GM18526 (cell line): Measurements from ENCODE around the gene RMI1.

ENCODE experiments used
- POLR2A ChIP-seq: IDR thresholded peaks from 3 replicates; pipeline ENCODE4 v1.6.1; 2011; ENCODE audit not compliant: insufficient read length; ENCODE audit errors: extremely low read depth

Gene RMI1

GRCh38 chr9:83964973-83965349, 15.6 kb upstream of the RMI1 start:
- no peak for TF ChIP-seq POLR2A

- no peak for TF ChIP-seq POLR2A
Observed at GRCh38 chr9:83965350-83966208, 15.0 kb upstream of the RMI1 start.

- TF ChIP-seq POLR2A: no peak
Observed at GRCh38 chr9:83966209-83966582, 14.4 kb upstream of the RMI1 start.

DNA sequence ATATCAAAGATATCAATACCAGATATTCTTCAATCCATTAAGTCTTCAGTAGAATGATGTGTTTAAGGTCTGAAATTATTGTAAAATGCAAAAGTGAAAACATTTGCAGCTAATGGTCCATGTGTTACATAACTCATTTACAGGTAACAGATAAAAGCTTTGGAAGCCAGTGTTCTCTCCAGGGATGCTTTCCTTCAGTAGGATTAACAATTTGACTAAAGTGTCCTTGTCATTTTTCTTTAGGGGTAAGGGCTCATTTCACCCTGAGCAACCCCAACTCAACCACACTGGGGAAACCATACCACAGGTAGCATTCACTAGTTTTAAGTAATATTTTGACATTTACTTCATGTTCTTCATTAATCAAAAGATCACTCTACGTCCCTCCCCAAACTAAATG, 13.5 kb upstream of the RMI1 start:
- TF ChIP-seq POLR2A: no peak

DNA sequence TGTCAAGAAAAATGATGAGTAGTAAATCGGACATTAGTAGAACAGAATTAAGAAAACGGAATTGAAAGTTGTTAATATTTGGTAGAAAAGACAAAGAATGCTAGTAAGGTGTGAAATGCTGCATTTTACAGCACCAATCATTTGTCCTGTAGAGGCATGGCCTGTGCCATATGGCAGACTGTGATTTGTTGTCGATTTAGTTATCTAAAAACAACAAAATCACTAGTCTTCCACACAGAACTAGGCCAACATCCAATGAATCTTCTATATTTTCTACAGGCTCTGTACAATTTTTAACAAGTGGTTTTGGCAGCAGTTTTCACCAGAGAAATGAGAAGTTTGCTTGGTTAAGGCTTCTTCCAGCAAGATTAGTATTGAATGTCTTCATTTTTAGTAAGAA, 11.0 kb upstream of the RMI1 start:
- no peak for TF ChIP-seq POLR2A

GRCh38 chr9:83971485-83971884, 9.1 kb upstream of the RMI1 start:
- TF ChIP-seq POLR2A: no peak

DNA sequence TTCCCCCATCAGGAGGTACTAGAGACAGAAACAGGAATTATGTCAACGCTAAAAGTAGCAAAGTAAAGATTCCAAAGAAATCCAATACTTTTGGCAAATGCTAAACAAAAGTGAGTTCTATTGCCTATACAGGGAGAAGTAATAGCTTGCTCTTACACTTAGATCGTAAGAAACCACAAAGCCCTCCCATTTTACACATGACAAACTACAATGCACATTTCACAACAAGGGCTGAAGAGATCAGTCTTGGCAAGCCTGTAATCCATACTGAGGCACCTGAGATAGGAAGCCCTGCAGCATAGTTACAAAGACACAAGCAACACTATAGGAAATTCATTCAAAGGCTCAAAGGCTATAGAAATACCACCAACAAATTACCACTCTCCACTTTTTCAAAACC, 8.3 kb upstream of the RMI1 start:
- TF ChIP-seq POLR2A: no peak

DNA sequence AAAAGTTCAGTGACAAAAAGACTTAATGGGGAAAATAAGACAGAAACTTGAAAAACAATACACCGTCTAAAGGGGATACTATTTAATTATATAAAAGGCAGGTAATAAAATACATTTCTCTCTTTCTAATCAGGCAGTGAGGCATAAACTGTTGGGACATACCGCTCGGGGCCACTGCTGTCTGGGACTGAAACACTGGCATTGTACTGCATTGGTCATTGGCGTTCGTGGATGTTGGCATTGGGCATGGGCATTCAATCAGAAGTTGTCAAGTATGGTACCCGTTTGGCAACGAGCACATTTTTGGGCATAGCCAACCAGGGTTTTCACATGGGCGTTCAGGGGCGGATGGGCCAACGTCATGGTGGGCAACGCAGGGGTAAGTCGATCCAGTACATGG, 5.3 kb upstream of the RMI1 start:
- no peak for TF ChIP-seq POLR2A

DNA sequence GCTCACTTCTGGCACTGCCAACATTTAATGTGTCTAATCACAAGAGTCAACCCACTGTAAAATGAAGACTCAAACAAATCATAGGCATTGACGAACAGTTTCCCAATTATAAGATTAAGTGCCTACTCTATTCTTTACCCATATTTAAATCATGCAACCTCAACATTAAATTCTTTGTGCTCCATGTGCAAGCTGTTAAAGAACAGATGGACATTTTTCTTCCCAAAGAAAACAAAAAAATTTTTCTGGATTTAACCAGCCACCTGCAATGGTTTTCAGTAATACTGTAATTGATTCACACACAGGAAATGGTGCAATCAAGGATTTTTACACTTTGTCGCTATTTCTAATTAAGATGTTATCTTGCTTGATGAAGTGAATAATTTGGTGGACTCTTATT, 4.2 kb upstream of the RMI1 start:
- no peak for TF ChIP-seq POLR2A

DNA sequence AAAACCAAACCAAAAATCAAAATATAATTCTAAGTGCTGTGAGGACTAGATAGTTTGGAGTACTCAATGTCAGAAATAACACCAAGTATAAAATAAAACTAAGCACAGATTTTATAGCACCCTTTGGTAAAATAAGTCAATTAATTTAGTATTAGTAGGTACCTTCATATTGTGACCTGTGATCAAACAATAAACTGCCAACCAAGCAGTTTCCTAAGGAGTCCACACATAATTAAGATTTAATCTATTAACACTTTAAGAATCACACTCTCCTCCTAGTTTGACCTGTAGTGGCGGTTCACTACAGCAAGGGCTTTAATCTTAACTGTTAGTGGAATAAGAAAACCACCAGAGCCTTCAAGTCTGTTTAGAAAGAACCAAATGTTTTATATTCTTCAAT, 3.4 kb upstream of the RMI1 start:
- TF ChIP-seq POLR2A: no peak

GRCh38 chr9:83978992-83979811, 1.4 kb upstream of the RMI1 start:
- no peak for TF ChIP-seq POLR2A

GRCh38 chr9:83979812-83980394, 702 bp upstream of the RMI1 start, which contains the start of gene HNRNPK:
TSS of gene HNRNPK (minus strand) at chr9:83980215. CDS start at chr9:83978252, 1,963 bp downstream.
- TF ChIP-seq POLR2A: no peak

GRCh38 chr9:83981126-83981871, 694 bp downstream of the RMI1 start:
- TF ChIP-seq POLR2A: no peak

DNA sequence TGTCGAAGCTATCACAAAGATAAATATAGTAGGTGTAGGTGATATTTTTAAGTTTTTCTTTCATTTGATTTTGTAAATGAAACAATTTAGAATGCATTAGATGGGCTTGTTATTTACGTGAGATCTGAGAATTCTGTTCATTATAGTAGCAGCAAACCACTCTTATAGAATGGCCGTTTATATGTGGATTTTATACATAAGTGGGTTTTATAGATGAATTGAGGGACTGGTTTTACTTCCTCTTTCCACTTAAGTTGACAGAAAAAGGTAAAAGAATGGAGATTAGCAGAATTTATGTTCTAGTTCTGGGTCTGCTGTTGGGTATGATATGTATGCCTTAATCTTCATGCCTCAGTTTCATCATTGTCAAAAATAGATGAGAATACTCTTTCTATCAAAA, 5.6 kb downstream of the RMI1 start:
- no peak for TF ChIP-seq POLR2A

DNA sequence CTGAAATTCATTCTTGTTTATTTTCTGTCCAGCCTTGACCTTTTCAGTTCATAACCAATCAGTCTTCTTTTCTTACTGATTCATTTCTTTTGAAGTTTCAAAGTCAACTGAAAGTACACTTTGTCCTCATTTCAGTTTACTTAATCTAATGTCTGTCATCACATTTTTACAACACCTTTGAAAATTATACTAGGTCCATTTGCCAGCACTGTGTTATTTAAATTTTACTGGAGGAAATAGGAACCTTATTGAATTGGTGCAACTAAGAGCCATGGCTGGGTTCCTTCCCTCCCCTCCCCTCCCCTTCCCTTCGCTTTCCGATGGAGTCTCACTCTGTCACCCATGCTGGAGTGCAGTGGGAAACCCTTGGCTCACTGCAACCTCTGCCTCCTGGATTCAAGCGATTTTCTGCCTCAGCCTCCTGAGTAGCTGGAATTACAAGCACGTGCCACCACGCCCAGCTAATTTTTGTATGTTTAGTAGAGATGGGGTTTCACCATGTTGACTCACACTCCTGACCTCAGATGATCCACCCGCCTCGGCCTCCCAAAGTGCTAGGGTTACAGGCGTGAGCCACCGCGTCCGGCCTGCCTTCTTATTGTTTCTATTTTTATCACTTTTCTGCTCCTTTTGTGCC, 6.3 kb downstream of the RMI1 start:
- no peak for TF ChIP-seq POLR2A

- no peak for TF ChIP-seq POLR2A
Observed at GRCh38 chr9:83987402-83987791, 6.8 kb downstream of the RMI1 start.
